GM18511 (cell line): Measurements from ENCODE around the gene GMNN.
"Not testable (repeated sequence)": the region's sequence is repeated elsewhere in the genome, so short reads cannot be mapped to it uniquely, and the experiment has no call there.

ENCODE experiments used
- ATAC-seq: cut with Tn5 transposase; IDR thresholded peaks from one replicate; pipeline ENCODE4 v1.9.1; 2021; ENCODE audit warnings: mild to moderate bottlenecking, moderate library complexity; ENCODE audit not compliant: unreplicated experiment

GMNN gene

GRCh38 chr6:24761193-24761835 is 13.4 kb upstream of the GMNN start:
- ATAC-seq = peak; percentile 39

GRCh38 chr6:24761851-24762250 is 12.9 kb upstream of the GMNN start:
- peak; percentile 45 for ATAC-seq

GRCh38 chr6:24763578-24763977 is 11.2 kb upstream of the GMNN start:
- no peak for ATAC-seq

- not testable (repeated sequence) for ATAC-seq
Measured at GRCh38 chr6:24764833-24765828, 9.6 kb upstream of the GMNN start.

- not testable (repeated sequence) for ATAC-seq
Measured at GRCh38 chr6:24765968-24766367, 8.8 kb upstream of the GMNN start.

GRCh38 chr6:24766680-24767462 is 7.9 kb upstream of the GMNN start:
- peak; percentile 80 for ATAC-seq

- ATAC-seq = no peak
Measured at GRCh38 chr6:24768361-24768760, 6.4 kb upstream of the GMNN start.

- peak; percentile 12 for ATAC-seq
Measured at GRCh38 chr6:24775520-24776058, 852 bp downstream of the GMNN start.

GRCh38 chr6:24777227-24777626 is 2.5 kb downstream of the GMNN start:
- ATAC-seq = no peak

GRCh38 chr6:24778121-24778520 is 3.4 kb downstream of the GMNN start:
- no peak for ATAC-seq

GRCh38 chr6:24778878-24779277 is 4.1 kb downstream of the GMNN start:
- no peak for ATAC-seq

GRCh38 chr6:24779416-24780016 is 4.8 kb downstream of the GMNN start:
- ATAC-seq = no peak

- no peak for ATAC-seq
Measured at GRCh38 chr6:24780206-24780605, 5.5 kb downstream of the GMNN start.

GRCh38 chr6:24788031-24788665 is 13.4 kb downstream of the GMNN start:
- ATAC-seq = no peak

GRCh38 chr6:24795106-24795505 is 20.4 kb downstream of the GMNN start:
- no peak for ATAC-seq

GRCh38 chr6:24796616-24797290 is 22.0 kb downstream of the GMNN start:
- no peak for ATAC-seq

GRCh38 chr6:24797596-24798216 is 23.0 kb downstream of the GMNN start:
- ATAC-seq = no peak

GRCh38 chr6:24798740-24799540 is 24.2 kb downstream of the GMNN start, which contains the start of gene ARMH2:
ARMH2 (minus strand) TSS chr6:24798917; CDS start chr6:24798857, 60 bp downstream.
- ATAC-seq = no peak
